Hepatic stellate cell (primary cell): ENCODE measurements around the gene ZNF639.

Experiments
- DNase-seq: peaks from one replicate; pipeline ENCODE4 v3.0.0; 2011; ENCODE audit warnings: low spot score

ZNF639 gene

DNA sequence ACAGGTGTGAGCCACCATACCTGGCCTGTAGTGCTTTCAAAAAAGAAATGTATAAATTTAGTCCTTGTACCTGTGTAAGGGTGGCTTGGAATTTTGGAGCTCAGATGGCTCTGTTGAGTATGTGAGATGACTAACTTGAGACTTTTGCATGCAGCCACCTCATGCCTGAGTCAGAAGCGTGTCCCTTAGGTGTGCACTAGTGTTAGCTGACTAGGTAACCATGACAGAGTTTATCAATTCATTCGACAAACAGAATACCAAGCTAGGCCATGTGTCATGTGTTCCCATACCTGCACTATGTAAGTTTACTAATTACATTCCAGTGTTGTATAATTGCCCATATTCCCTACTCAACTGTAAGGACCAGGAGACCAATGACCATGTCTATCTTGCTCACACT is 4.0 kb upstream of the ZNF639 start:
- DNase-seq = no peak

DNA sequence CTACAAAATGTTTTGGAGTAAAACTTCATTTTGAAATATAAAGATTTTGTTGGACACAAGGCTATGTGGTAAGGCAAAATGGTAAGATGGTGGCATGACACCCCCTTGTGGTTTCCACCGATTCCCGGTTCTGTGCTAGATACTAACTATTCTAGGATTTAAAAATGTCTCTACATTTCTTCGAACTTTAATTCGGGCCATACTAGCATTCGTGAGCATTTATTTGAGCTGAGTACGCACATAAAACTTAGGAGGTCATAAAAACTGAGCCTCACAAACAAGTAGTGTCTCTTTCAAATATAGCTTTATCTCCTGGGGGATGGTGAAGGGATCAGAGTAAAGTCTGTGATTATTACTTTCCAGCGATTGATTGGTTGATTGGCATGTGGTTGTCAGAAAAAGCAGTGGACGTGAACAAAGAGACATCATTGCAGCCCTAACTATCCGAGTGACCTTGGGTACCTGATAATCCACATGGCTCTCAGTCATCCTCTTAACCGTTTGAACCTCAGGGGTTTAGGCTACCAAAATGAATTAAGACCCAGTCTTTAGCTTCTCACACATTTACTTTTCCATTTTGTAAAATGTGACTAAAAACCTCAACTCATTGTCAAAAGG is 1.1 kb upstream of the ZNF639 start:
- DNase-seq = peak; percentile 55

DNA sequence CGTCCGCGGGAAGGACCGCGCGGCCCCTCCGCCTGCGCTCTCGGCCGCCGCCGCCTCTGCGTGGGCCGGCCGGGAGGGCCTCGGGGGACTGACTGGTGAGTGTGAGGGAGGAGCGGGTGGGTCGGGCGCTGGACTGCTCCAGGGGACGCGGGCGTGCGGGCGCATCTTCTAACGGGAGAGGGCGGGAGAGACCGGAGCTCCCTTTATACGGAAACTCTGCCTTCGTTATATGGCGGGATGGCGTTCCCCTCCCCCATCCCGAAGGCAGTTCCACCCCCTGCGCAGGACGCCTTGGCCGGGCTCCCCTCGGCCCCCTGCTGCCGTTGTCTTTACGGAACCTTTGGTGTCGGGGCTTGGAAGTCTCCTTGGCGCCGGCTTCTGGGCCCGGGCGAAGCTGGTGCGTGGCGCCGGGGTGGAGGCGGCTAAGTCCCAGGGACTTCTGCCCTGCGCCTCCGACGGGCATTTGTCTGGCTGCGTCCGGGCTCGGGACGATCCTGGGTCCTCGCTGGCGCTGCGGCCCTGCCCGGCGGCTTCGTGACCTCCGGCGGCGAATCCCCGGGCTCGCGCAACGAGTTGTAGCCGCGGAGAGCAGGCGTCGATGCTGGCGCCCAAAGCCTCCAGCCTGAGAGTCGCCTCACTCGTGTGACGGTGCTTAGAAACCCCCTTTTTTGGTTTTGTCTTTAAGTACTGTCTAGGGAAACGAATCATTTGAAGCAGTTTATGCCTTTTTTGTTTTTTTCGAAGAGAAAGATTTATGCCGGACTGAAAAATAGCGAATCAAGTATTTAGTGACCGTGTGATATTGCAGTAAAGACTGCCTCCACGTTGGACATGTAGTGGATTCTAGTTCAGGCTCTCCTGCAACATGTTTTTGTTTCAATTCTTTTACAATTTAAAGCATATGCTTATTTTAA is 623 bp downstream of the ZNF639 start:
- DNase-seq = peak; percentile 80

DNA sequence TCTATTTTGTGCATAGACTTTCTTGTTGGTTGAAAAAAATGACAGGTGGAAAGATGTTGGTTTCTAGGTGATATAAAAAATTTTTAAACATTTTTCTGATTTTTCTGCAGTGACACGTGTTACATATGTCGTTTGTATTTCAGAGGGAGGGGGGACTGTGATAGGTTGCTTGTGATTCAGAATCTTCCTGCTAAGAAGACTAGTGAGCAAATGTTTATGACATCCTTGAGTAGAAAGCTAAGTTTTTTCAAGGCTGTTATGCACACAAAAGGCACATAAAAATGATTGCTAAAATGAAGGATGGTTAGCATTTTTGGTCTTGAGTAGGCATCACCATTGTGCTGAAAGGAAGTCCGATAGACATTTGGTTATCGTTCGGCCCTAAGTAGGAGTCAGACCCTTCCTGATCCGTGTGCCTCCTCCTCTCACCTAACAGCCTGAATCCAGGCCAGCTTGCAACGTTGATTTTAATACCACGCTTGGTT is 1.5 kb downstream of the ZNF639 start:
- DNase-seq = peak; percentile 59

DNA sequence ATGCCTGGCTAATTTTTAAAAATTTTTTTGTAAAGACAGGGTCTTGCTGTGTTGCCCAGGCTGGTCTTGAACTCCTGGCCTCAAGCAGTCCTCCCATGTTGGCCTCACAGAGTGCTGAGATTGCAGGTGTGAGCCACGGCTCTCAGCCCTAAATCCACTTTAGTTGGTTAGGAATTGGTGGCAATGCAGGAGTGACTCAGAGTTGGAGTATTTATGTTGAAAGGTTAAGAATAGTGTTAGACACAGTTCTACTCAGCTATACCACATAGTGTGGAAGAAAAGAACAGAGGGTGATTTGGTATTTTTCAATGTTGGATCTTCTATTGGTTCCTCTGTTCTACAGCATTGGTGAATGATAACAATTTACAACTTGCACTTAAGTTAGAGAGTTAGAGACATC is 7.6 kb downstream of the ZNF639 start:
- no peak for DNase-seq

DNA sequence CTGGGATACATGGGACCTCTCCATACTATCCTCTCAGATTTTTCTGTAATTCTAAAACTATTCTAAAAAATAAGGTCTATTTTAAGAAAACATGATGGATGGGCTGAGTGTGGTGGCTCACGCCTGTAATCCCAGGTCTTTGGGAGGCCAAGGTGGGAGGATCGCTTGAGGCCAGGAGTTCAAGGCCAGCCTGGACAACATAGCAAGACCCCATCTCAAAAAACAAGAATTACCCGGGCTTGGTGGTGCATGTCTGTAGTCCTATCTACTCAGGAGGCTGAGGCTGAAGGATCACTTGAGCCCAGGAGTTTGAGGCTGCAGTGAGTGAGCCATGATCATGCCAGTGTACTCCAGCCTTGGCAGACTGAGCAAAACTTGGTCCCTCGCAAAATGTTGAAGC is 9.4 kb downstream of the ZNF639 start:
- no peak for DNase-seq

DNA sequence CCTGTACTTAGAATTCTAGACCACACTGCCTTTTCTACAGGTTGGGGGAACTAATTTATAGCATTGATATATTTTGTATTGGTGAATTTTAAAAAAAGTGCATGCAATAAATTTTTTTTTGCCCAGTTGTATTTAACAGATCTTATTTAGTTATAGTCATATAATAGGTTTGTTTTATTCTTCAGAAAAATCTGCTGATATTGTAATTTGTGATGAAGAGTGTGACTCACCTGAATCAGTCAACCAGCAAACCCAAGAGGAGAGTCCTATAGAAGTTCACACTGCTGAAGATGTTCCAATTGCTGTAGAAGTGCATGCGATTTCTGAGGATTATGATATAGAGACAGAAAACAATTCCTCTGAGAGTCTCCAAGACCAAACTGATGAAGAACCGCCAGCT is 10.3 kb downstream of the ZNF639 start:
- no peak for DNase-seq

DNA sequence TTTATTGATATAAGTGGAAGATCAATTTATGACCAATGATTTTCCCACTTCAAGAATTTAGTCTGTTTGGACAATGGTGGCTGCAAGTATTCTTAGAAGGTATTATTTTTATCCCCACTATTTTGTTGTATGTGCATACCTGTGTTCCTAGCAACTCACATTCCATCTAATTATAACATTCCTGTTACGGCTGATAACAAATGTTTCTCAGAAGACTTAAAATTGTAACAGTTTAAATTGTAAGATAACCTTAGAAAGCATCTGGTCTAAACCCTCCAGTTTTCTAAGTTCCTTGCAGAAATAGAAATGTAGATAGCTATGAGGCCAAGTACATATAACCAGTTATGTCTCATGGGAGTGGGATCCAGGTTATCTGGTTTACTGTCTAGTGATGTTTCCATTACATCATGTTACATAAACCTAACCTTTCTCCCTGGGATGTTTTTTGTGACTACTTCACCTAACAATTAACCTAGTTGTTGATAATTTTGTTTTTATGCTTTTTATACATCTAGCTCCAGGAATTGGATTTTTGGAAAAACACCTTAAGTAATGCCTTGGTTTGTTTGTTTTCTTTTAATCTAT is 13.6 kb downstream of the ZNF639 start:
- no peak for DNase-seq

DNA sequence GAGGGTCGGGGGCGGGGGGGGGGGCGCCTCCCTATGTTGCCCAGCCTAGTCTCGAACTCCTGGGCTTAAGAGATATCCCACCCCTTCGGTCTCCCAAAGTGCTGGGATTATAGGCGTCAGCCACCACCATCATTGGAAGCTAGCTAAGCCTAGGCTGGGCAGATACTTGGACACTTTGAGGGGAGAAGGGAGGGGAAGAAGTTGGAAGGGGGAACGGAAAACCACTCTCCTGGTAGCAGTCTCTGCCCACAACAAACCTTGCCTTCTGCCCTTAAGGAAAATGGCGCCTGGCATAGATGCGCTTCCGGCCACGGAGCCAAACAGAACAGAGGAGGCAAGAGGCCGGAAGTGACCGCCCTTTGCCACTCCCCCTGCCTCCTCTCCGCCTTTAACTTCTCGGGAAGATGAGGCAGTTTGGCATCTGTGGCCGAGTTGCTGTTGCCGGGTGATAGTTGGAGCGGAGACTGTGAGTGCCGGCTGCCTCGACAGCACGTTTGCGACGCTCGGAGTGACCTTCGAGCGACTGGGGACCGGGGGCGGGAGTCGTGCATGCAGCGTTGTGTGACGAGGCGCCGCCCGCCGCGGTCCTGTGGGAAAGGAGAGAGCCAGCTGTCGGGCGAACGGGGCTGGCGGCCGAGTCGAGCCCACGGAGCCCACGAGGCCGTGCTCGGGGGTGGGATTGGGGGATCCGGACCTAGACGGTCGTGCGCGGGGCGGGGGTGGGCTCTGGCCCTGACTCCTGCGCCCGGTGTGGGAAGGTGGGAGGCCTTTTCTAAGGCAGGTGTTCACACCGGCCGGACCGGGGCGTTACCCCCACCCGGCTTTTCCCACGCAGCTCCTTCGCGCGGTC is 24.7 kb downstream of the ZNF639 start, which contains the start of gene MFN1:
Gene MFN1 (plus strand): TSS at position 365 of the 850 bp plus-strand sequence. CDS start 1,143 bp downstream, outside the sequence.
- DNase-seq = peak; percentile 90

DNA sequence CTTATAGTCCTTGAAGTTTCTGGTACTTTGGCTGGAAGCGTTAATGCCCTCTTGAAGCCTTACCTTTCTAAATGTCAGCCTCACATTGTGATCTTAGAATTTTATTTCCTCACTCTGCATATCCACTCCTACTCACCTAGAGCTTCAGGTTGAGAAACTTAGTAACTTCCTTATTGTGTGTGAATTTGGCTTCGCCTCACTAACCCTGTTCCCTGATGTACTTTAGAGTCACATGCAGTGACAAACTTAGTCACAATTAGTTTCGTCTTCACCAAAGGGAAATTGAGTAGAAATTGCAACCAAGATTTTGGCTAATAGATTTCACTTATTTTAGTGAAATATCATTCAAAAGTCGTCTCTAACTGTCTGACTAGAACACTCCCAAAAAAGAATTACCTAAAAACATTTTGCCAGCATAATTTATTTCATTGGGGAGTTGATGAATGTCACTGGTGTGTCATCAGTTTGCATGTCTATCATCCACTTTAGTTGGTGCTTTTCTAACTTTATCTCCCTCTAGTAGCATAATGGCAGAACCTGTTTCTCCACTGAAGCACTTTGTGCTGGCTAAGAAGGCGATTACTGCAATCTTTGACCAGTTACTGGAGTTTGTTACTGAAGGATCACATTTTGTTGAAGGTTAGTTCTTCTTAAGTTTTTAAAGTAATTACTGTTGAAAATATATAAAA is 25.6 kb downstream of the ZNF639 start:
- DNase-seq = peak; percentile 16

DNA sequence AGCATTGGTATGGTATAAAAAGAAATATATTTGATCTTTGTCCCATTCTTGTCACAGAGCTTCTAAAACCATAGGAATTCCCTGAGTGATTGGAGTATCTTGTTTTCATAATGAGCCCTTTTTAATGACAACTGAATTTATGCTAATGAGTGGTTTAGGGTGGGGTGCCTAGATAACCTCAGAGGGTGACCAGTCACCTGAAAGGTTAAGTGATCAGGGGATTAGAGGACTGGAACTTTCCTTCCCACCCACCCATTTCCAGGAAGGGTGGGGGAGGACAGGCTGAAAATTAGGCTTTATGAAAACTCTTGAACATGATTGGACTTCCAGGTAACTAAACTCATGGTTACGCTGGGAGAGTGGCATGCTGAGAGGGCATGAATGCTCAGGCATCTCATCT is 33.2 kb downstream of the ZNF639 start:
- DNase-seq = no peak

DNA sequence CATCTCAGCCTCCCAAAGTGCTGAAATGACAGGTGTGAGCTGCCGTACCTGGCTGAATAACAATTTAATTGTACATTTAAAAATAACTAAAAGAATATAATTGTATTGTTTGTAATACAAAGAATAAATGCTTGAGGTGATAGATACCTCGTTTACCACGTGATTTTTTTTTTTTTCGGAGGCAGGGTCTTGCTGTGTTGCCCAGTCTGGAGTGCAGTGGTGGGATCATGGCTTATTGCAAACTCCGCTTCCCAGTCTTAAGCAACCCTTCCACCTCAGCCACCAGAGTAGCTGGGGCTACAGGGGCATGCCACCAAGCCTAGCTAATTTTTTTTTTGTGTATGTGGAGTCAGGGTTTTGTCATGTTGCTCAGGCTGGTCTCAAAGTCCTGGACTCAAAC is 40.5 kb downstream of the ZNF639 start:
- no peak for DNase-seq

DNA sequence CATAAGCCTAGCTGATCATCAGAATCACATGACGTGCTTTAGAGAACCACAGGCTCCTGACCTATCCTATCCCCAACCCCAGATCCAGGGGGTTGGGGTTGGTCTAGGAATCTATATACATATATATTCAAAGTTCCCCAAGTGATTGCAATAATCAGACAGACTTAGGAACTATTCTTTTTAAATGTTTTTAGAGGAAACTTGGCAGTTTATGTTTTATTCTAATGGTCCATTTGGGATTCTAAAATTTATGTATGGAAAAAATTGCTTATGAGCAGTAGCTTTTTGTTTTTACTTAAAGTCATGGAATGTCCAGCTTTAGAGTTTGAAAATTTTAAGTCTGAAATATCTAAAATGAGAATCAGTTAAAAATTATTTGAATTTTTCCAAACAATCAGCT is 46.8 kb downstream of the ZNF639 start:
- no peak for DNase-seq

DNA sequence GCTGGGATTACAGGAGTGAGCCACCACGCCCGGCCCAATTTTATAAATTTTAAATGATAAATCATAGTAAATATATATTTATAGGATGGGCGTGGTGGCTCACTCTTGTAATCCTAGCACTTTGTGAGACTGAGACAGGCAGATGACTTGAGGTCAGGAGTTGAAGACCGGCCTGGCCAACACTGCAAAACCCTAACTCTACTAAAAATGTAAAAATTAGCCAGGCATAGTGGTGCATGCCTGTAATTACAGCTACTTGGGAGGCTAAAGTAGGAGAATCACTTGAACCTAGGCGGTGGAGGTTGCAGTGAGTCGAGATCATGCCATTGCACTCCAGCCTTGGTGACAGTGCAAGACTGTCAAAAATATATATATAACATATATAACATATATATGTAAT is 51.1 kb downstream of the ZNF639 start:
- DNase-seq = no peak

DNA sequence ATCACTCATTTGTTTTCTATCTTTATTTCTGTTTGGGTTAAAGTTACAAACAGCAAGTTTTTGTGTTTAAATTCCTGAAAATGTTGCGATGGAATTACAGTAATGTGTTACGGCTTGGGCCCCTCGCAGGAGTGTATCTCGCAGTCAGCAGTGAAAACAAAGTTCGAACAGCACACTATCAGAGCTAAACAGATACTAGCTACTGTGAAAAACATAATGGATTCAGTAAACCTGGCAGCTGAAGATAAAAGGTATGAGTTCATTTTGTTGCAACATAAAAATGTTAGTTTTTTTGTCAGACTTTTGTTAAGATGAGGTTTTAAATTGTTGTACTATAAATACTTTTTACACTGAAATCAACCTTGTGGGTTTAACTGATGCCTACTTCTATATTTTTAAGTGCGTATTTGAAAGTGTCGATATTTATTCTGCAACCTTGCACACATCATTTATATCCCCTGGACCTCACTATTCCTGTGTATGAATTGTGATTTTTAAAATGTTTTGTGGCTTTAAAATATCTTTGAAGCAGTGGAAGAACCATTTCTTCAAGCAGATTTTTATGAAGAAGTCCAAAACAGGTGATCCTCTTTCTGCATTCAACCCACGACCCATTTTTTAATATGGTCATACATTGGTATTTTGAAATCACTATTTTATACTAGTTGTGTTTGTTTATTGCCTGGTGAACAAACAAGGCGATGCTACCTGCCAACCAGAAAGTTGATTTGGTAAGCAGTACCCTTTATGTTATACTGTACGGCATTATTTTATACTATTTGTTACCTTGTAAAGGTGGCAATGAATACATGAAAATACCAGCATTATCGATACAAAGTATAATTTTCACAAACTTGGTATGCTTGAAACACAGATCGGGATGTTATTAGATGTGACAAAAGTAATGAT is 52.5 kb downstream of the ZNF639 start:
- no peak for DNase-seq

DNA sequence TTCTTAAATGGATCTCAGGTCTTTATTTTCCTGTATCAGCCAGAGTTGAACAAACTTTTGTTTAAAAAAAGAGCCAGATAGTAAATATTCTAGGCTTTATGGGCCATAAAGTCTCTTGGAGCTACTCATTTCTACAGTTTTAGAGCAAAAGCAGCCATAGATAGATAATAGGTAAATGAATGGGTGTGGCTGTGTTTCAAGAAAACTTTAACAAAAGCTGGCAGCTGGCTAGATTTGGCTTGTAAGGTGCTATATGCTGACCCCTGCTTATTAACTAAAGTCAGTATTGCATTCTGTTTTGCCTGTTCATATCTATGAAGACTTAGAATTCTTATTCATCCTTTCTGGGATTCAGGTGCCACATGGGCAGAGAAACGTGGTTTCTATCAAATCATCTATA is 53.6 kb downstream of the ZNF639 start:
- no peak for DNase-seq
